ENCODE data around the gene AMY2B. TPM values are rescaled to one million over a fixed set of nuclear protein-coding genes. Genes with fewer than 3 reads are reported as not detected.
"Not testable (repeated sequence)": the region's sequence is repeated elsewhere in the genome, so short reads cannot be mapped to it uniquely, and the experiment has no call there.

Gene AMY2B
- total RNA-seq, 1 donor = 6.2 TPM

DNA sequence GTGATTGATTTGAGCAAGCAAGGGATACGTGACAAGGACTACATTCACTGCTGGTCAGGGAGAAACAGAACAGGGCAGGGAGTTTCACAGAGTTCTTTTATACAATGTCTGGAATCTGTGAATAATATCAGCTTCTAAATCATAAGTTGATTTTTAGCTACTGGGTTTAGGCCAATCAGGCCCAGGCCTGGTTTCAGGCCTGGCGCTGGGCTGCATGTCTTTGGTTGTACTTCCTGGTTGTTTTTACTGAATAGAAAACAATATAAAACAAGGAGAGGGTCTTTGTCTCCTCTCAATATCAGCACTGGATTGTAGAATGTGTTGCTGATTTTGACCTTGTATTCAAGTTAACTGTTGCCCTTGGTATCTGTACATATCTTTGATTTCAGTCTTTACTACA lies 45.0 kb downstream of the AMY2B start:
- no peaks in the 10 kb centered on the region for H3K27me3 ChIP-seq (ENCODE audit: insufficient read depth, low read length)
- H3K27ac ChIP-seq (ENCODE audit: low read depth, low read length) = no peak overlapping the region
- no peak overlapping the region for H3K4me3 ChIP-seq (ENCODE audit: insufficient read depth, low read length)
- no peaks in the 10 kb centered on the region for H4K20me1 ChIP-seq (ENCODE audit: insufficient read depth, low read length)
- no peaks in the 10 kb centered on the region for H3K36me3 ChIP-seq (ENCODE audit: insufficient read depth, low read length)
- no peak for DNase-seq (ENCODE audit: insufficient read length, low spot score, missing footprints)
- no peak overlapping the region for H2AFZ ChIP-seq (ENCODE audit: low read length)
- no peaks in the 10 kb centered on the region for H3K79me2 ChIP-seq (ENCODE audit: insufficient read depth, low read length)
- no peak for TF ChIP-seq CTCF (IDR thresholded peaks at IDR 0.05; ENCODE audit: extremely low read depth, low read depth, low read length)
- no peak overlapping the region for H3K4me2 ChIP-seq (ENCODE audit: insufficient read depth, low read length)
- H3K4me1 ChIP-seq (ENCODE audit: insufficient read depth, low read length) = no peaks in the 10 kb centered on the region
- no peaks in the 10 kb centered on the region for H3K9me3 ChIP-seq (ENCODE audit: low read depth, low read length)

DNA sequence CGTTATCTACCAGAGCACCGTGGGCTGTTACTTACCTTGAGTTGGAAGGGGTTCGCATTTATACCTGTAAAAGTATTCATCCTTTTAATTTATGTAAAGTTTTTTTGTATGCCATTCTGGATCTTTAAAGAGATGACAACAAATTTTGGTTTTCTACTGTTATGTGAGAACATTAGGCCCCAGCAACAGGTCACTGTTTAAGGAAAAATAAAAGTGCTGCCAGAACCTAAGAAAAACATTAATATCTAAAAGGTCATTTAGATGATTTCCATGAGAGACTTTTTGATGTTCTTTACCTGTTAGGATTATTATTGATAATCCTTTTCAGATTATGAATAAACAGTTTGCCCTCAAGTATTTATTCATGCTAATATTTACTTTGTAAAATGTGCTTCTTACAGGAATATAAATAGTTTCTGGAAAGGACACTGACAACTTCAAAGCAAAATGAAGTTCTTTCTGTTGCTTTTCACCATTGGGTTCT lies 45.6 kb downstream of the AMY2B start, which contains the start of gene AMY2A:
Gene AMY2A (plus strand): TSS at position 434 of the 484 bp plus-strand sequence. CDS start 14 bp downstream, at position 448.
- not testable (repeated sequence) for H2AFZ ChIP-seq (ENCODE audit: low read length); H3K4me2 ChIP-seq (ENCODE audit: insufficient read depth, low read length); H3K4me1 ChIP-seq (ENCODE audit: insufficient read depth, low read length); H4K20me1 ChIP-seq (ENCODE audit: insufficient read depth, low read length); H3K27ac ChIP-seq (ENCODE audit: low read depth, low read length); H3K9me3 ChIP-seq (ENCODE audit: low read depth, low read length); H3K79me2 ChIP-seq (ENCODE audit: insufficient read depth, low read length); H3K36me3 ChIP-seq (ENCODE audit: insufficient read depth, low read length); H3K4me3 ChIP-seq (ENCODE audit: insufficient read depth, low read length); H3K27me3 ChIP-seq (ENCODE audit: insufficient read depth, low read length); DNase-seq (ENCODE audit: insufficient read length, low spot score, missing footprints)

GRCh38 chr1:103627436-103627835 lies 56.0 kb downstream of the AMY2B start:
- H2AFZ ChIP-seq (ENCODE audit: low read length); H3K4me1 ChIP-seq (ENCODE audit: insufficient read depth, low read length); H3K4me3 ChIP-seq (ENCODE audit: insufficient read depth, low read length); H4K20me1 ChIP-seq (ENCODE audit: insufficient read depth, low read length); H3K9me3 ChIP-seq (ENCODE audit: low read depth, low read length); H3K36me3 ChIP-seq (ENCODE audit: insufficient read depth, low read length); H3K4me2 ChIP-seq (ENCODE audit: insufficient read depth, low read length); H3K27me3 ChIP-seq (ENCODE audit: insufficient read depth, low read length); DNase-seq (ENCODE audit: insufficient read length, low spot score, missing footprints); H3K27ac ChIP-seq (ENCODE audit: low read depth, low read length); H3K79me2 ChIP-seq (ENCODE audit: insufficient read depth, low read length): not testable (repeated sequence)

Other genes starting within 250 kb of the AMY2B start
- 18.5 and 23.3 TPM in 2 replicates for gene RNPC3, start 45.9 kb upstream of the AMY2B start, total RNA-seq
- gene AMY2A, start 45.8 kb downstream of the AMY2B start, total RNA-seq = not detected in 2 replicates
- gene AMY1A, start 84.2 kb downstream of the AMY2B start, total RNA-seq = not detected in 2 replicates
- not detected in 2 replicates for gene AMY1B, start 124.6 kb downstream of the AMY2B start, total RNA-seq
- gene AMY1C, start 178.3 kb downstream of the AMY2B start, total RNA-seq = not detected in 2 replicates

Measured in osteoblast (primary cell).